ENCODE results near the gene USP40. TPM values are rescaled to one million over a fixed set of nuclear protein-coding genes. Genes with fewer than 3 reads are reported as not detected.

USP40 gene
- total RNA-seq, 1 donor, result 40.2 TPM

DNA sequence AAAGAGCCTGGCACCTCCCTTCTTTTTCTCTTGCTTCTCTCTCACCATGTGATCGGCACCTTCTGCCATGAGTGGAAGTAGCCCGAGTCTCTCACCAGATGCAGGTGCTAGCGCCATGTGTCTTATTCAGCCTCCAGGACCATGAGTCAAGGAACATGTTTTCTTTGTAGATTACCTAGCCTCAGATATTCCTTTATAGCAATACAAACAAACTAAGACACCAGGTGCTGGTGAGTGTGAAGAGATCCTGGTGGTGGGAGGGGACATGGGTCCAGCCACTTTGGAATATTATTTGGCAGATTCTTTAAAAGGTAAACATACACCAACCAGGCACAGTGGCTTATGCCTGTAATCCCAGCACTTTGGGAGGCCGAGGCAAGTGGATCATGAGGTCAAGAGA is 5.9 kb upstream of the USP40 start:
- no peak overlapping the region for H3K4me3 ChIP-seq (ENCODE audit: low read depth, low read length)
- no peak for DNase-seq (ENCODE audit: low read depth)
- TF ChIP-seq, protein P1, sequence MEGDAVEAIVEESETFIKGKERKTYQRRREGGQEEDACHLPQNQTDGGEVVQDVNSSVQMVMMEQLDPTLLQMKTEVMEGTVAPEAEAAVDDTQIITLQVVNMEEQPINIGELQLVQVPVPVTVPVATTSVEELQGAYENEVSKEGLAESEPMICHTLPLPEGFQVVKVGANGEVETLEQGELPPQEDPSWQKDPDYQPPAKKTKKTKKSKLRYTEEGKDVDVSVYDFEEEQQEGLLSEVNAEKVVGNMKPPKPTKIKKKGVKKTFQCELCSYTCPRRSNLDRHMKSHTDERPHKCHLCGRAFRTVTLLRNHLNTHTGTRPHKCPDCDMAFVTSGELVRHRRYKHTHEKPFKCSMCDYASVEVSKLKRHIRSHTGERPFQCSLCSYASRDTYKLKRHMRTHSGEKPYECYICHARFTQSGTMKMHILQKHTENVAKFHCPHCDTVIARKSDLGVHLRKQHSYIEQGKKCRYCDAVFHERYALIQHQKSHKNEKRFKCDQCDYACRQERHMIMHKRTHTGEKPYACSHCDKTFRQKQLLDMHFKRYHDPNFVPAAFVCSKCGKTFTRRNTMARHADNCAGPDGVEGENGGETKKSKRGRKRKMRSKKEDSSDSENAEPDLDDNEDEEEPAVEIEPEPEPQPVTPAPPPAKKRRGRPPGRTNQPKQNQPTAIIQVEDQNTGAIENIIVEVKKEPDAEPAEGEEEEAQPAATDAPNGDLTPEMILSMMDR (IDR thresholded peaks at IDR 0.05; ENCODE audit: insufficient read depth, low read length), result no peak

DNA sequence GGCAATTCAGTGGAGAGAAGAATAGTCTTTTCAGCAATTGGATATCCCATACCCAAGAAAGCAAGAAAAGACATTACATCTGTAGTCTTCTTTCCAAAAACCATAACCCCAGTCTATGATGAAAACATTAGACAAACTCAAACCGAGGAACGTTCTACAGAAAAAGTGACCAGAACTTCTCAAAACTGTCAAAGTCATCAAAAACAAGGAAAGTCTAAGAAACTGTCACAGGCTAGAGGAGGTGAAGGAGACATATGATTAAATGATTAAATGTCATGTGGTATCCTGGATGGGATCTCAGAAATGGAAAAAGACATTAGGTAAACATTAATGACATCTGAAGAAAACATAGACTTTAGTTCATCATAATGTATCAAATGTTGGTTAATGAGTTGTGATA is 4.9 kb upstream of the USP40 start:
- TF ChIP-seq, protein P1 (IDR thresholded peaks at IDR 0.05; ENCODE audit: insufficient read depth, low read length), result no peak
- DNase-seq (ENCODE audit: low read depth), result no peak
- no peak overlapping the region for H3K4me3 ChIP-seq (ENCODE audit: low read depth, low read length)

DNA sequence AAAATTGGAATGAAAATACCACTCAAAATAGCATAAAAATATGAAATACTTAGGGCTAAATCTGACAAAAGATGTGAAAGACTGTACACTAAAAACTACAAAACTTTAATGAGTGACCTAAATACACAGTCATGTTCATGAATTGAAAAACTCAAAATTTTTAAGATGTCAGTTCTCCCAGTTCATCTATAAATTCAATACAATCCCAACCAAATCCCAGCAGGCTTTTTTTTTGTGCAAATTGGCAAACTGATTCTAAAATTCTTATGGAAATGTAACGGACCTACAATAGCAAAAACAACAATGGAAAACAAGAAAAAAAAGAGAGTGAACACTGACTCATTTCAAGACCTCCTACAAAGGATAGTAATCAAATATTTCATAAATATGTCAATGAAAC is 4.4 kb upstream of the USP40 start:
- TF ChIP-seq, protein P1 (IDR thresholded peaks at IDR 0.05; ENCODE audit: insufficient read depth, low read length), result no peak
- no peak overlapping the region for H3K4me3 ChIP-seq (ENCODE audit: low read depth, low read length)
- no peak for DNase-seq (ENCODE audit: low read depth)

DNA sequence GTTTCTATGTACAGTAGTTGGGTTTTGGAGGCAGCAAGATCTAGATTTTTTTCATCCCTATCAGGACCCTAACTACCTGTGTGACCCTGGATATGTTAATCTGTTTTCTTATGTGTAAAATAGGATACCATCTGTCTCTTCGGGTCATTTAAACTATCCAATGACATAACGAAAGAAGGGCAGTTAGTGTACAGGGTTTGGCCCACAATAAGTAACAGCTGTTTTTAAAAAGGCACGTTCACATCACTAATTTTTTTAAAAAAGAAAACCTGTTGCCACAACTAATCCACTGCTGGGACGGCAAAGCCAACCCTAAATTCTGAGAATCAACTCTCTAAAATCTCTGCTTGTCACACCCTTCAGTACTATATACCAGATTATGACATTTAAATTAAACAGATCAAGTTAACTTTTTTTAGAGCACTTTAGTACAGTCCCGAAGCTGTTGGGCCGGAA is 869 bp downstream of the USP40 start:
- H3K4me3 ChIP-seq (ENCODE audit: low read depth, low read length), result peak overlapping the region; percentile 94
- TF ChIP-seq, protein P1 (IDR thresholded peaks at IDR 0.05; ENCODE audit: insufficient read depth, low read length), result no peak
- no peak for DNase-seq (ENCODE audit: low read depth)

DNA sequence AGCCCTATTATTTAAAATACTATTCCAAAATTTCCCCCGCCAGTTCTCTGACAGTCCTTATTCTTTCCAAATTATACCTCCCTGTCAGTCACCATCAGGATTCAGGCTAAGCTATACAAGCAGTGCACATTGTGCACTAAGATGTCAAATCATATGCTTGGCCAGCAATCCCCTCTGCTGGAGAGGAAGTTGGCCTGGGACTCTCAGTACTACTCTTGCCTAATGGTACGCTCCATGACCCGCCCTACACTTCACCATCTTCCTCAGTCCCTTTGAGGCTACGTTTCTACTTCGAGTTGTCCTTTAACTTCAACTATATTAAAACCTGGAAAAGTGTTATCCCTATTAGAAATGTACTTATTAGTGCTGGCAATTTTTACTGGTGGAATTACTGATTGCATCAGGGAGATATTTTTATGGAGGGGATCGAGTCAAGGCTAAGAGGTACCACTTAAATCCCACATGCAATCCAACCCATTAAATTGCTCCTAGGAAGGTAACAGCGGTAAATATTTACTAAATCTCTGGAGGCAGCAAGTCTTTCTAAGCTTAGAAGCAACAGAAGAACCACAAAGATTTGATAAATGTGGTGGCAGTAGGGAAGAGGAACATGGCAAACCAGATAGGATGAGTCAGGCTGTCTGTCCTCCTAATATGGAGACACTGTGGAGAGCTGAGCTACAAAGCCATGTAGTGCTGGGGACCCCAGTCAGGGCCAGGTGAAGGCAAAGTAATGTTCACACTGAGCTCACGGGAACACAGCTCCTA is 2.7 kb downstream of the USP40 start:
- TF ChIP-seq, protein P1 (IDR thresholded peaks at IDR 0.05; ENCODE audit: insufficient read depth, low read length), result no peak
- H3K4me3 ChIP-seq (ENCODE audit: low read depth, low read length), result no peak overlapping the region
- no peak for DNase-seq (ENCODE audit: low read depth)

DNA sequence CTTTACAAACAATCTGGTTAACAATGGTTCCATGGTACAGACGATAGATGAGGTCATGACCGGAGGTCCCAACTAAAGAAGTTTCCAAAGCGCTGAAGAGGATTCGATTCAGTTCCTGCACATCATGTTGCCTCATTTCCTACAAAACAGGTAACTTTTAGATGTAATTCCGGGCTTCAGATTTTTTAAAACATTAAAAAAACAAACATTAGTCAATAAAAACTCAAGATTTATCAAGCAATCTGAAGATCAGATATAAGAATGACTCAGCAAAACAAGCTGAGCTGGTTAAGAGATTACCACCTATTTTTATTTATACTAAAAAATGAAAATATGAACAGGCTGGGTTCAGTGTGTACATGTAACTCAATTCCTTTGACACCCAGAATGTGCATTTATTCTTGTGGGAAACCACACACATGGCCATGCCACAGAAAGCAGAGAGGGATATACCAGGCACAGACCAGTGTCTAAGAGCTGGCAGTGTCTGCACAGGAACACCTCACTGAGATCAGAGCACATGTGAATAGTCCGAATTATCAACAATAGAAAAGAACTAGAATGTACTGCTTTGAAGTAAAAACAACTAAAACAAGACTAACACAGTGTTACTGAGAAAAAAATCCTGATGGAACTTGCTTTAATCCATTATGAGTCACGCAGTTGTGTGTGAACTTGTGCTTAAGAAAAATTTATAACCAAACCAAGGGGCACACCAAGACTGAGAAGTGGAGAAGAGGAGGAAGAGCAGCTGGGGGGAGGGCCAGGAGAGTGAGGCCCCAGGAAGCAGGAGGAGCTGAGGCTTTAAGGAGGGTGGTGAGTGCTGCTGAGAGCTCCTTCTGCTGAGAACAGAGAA is 9.5 kb downstream of the USP40 start:
- no peak overlapping the region for H3K4me3 ChIP-seq (ENCODE audit: low read depth, low read length)
- TF ChIP-seq, protein P1 (IDR thresholded peaks at IDR 0.05; ENCODE audit: insufficient read depth, low read length), result no peak
- DNase-seq (ENCODE audit: low read depth), result peak; percentile 63

All from fibroblast of the aortic adventitia (primary cell).